SK-N-SH (cell line): ENCODE measurements around the gene MRPL55.

Source experiments
- ELF1 ChIP-seq: IDR thresholded peaks from 2 replicates; pipeline ENCODE4 v1.4.0; 2012
- POLR2AphosphoS5 ChIP-seq: IDR thresholded peaks from 2 replicates; pipeline ENCODE4 v1.6.1; 2012; ENCODE audit warnings: low read depth, low read length
- RXRA ChIP-seq: IDR thresholded peaks from 2 replicates; pipeline ENCODE4 v1.4.0; 2012; ENCODE audit warnings: low read depth, mild to moderate bottlenecking, borderline replicate concordance
- TAF1 ChIP-seq: IDR thresholded peaks from 2 replicates; pipeline ENCODE4 v1.6.1; 2012; ENCODE audit warnings: low read depth, mild to moderate bottlenecking, low read length, moderate library complexity, borderline replicate concordance
- TEAD4 ChIP-seq: IDR thresholded peaks from 2 replicates; pipeline ENCODE4 v1.4.0; 2012; ENCODE audit warnings: mild to moderate bottlenecking, borderline replicate concordance; ENCODE audit not compliant: insufficient read depth
- TF ChIP-seq, protein P1 (sequence below): fragments of 200-600 bp; sonication (generic); IDR thresholded peaks from 2 replicates; pipeline ENCODE4 v1.6.1; 2017; ENCODE audit warnings: antibody characterized with exemption, mild to moderate bottlenecking, moderate library complexity

DNA sequence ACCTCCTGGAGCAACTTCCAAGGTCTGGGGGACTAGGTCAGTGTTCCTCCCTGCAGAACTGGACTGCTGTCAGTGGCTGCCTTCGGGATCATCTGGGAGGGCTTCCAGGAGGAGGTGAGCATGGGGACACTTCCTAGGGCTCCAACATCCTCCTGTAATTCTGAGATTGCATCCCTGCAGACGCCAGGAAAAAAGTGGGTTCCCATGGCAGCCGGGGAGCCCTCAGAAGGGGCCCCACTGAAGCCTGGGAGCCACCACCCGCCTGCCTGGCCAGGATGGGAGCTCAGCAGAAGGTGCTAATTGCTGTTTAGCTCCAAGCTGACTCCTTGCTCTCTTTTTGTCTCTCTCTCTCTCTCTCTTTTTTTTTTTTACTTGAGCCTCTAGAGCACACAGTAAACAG is 42.7 kb downstream of the MRPL55 start:
- no peak for TF ChIP-seq TAF1
- TF ChIP-seq ELF1: no peak
- no peak for TF ChIP-seq RXRA
- TF ChIP-seq POLR2AphosphoS5: no peak
- TF ChIP-seq TEAD4: no peak
- TF ChIP-seq, protein P1, sequence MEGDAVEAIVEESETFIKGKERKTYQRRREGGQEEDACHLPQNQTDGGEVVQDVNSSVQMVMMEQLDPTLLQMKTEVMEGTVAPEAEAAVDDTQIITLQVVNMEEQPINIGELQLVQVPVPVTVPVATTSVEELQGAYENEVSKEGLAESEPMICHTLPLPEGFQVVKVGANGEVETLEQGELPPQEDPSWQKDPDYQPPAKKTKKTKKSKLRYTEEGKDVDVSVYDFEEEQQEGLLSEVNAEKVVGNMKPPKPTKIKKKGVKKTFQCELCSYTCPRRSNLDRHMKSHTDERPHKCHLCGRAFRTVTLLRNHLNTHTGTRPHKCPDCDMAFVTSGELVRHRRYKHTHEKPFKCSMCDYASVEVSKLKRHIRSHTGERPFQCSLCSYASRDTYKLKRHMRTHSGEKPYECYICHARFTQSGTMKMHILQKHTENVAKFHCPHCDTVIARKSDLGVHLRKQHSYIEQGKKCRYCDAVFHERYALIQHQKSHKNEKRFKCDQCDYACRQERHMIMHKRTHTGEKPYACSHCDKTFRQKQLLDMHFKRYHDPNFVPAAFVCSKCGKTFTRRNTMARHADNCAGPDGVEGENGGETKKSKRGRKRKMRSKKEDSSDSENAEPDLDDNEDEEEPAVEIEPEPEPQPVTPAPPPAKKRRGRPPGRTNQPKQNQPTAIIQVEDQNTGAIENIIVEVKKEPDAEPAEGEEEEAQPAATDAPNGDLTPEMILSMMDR: no peak
